ENCODE measurements around the gene SPATS2L. TPM values are rescaled to one million over a fixed set of nuclear protein-coding genes. Genes with fewer than 3 reads are reported as not detected.

SPATS2L gene
- total and polyA plus RNA-seq, 2 experiments from 2014 or later: 118 to 154 TPM

DNA sequence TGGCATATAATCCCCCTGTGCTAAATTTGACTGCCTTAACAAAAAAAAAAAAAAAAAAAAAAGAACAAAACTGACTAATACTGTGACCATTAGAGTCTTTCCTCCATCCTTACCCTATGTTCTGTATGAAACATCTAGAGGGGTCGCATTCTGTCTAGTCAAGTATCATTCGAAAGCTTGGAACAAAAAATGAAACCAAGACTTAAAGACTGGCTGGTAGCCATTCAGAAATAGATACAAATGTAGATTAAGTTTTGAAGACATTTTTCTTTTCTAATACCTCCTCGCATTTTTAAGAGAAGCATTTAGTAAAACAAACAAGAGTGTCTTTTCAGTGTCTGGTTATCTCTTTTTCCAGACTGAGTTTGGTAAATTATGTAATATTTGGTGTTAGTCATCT, 66.7 kb downstream of the SPATS2L start (continued):
- TF ChIP-seq, protein P1, sequence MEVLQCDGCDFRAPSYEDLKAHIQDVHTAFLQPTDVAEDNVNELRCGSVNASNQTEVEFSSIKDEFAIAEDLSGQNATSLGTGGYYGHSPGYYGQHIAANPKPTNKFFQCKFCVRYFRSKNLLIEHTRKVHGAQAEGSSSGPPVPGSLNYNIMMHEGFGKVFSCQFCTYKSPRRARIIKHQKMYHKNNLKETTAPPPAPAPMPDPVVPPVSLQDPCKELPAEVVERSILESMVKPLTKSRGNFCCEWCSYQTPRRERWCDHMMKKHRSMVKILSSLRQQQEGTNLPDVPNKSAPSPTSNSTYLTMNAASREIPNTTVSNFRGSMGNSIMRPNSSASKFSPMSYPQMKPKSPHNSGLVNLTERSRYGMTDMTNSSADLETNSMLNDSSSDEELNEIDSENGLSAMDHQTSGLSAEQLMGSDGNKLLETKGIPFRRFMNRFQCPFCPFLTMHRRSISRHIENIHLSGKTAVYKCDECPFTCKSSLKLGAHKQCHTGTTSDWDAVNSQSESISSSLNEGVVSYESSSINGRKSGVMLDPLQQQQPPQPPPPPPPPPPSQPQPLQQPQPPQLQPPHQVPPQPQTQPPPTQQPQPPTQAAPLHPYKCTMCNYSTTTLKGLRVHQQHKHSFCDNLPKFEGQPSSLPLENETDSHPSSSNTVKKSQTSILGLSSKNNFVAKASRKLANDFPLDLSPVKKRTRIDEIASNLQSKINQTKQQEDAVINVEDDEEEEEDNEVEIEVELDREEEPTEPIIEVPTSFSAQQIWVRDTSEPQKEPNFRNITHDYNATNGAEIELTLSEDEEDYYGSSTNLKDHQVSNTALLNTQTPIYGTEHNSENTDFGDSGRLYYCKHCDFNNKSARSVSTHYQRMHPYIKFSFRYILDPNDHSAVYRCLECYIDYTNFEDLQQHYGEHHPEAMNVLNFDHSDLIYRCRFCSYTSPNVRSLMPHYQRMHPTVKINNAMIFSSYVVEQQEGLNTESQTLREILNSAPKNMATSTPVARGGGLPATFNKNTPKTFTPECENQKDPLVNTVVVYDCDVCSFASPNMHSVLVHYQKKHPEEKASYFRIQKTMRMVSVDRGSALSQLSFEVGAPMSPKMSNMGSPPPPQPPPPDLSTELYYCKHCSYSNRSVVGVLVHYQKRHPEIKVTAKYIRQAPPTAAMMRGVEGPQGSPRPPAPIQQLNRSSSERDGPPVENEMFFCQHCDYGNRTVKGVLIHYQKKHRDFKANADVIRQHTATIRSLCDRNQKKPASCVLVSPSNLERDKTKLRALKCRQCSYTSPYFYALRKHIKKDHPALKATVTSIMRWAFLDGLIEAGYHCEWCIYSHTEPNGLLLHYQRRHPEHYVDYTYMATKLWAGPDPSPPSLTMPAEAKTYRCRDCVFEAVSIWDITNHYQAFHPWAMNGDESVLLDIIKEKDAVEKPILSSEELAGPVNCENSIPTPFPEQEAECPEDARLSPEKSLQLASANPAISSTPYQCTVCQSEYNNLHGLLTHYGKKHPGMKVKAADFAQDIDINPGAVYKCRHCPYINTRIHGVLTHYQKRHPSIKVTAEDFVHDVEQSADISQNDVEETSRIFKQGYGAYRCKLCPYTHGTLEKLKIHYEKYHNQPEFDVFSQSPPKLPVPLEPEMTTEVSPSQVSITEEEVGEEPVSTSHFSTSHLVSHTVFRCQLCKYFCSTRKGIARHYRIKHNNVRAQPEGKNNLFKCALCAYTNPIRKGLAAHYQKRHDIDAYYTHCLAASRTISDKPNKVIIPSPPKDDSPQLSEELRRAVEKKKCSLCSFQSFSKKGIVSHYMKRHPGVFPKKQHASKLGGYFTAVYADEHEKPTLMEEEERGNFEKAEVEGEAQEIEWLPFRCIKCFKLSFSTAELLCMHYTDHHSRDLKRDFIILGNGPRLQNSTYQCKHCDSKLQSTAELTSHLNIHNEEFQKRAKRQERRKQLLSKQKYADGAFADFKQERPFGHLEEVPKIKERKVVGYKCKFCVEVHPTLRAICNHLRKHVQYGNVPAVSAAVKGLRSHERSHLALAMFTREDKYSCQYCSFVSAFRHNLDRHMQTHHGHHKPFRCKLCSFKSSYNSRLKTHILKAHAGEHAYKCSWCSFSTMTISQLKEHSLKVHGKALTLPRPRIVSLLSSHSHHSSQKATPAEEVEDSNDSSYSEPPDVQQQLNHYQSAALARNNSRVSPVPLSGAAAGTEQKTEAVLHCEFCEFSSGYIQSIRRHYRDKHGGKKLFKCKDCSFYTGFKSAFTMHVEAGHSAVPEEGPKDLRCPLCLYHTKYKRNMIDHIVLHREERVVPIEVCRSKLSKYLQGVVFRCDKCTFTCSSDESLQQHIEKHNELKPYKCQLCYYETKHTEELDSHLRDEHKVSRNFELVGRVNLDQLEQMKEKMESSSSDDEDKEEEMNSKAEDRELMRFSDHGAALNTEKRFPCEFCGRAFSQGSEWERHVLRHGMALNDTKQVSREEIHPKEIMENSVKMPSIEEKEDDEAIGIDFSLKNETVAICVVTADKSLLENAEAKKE (CRISPR knock-in tag; IDR thresholded peaks at IDR 0.05): no peak
- TF ChIP-seq, protein P2, sequence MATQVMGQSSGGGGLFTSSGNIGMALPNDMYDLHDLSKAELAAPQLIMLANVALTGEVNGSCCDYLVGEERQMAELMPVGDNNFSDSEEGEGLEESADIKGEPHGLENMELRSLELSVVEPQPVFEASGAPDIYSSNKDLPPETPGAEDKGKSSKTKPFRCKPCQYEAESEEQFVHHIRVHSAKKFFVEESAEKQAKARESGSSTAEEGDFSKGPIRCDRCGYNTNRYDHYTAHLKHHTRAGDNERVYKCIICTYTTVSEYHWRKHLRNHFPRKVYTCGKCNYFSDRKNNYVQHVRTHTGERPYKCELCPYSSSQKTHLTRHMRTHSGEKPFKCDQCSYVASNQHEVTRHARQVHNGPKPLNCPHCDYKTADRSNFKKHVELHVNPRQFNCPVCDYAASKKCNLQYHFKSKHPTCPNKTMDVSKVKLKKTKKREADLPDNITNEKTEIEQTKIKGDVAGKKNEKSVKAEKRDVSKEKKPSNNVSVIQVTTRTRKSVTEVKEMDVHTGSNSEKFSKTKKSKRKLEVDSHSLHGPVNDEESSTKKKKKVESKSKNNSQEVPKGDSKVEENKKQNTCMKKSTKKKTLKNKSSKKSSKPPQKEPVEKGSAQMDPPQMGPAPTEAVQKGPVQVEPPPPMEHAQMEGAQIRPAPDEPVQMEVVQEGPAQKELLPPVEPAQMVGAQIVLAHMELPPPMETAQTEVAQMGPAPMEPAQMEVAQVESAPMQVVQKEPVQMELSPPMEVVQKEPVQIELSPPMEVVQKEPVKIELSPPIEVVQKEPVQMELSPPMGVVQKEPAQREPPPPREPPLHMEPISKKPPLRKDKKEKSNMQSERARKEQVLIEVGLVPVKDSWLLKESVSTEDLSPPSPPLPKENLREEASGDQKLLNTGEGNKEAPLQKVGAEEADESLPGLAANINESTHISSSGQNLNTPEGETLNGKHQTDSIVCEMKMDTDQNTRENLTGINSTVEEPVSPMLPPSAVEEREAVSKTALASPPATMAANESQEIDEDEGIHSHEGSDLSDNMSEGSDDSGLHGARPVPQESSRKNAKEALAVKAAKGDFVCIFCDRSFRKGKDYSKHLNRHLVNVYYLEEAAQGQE (IDR thresholded peaks at IDR 0.05; ENCODE audit: unreplicated experiment): no peak

DNA sequence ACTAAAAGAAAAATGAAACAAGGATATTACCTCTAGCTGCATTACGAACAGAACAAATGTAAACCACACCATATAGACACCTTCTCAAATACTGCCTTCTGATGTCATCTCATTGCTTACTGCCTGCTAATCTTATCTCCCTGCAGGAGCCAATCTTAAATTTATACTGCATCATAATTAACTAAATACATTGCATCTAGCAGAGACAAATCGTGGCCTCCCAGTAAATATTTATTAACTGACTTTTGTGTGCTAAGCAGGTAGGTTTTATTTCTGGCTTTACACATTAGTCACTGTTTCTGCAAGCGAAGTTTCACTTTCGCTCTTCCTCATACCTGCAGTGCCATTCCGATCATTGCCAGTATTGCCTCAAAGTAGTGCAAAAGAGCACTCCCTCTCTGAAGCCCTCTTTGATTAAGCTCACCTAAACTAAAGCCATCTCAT, 67.5 kb downstream of the SPATS2L start:
- Mint-ChIP-seq H3K4me1 (peaks cover 58% of the 10 kb centered on the region), H3K9me3 (no peaks in the 10 kb centered on the region), H3K36me3 (ENCODE audit: low read depth) (peaks cover 7% of the 10 kb centered on the region; the same call in 2 of the 3 replicates), H3K27me3 (ENCODE audit: insufficient read depth, low read depth, poor library complexity) (no peaks in the 10 kb centered on the region), H3K4me3 (no peak overlapping the region), H3K27ac (0 out of 2 replicates have a peak overlapping the region, but pooled peaks have one; percentile 9)
- Histone ChIP-seq H3K4me3 (no peak overlapping the region), H3F3A (replicated peaks; ENCODE audit: low read depth) (no peaks in the 10 kb centered on the region), H3K79me2 (replicated peaks; ENCODE audit: insufficient read depth) (peaks cover 98% of the 10 kb centered on the region), H2AFZ (no peak overlapping the region), H3K4me1 (ENCODE audit: insufficient read depth) (peaks cover 47% of the 10 kb centered on the region), H3K27ac (ENCODE audit: low read depth) (no peak overlapping the region), H3K36me3 (ENCODE audit: insufficient read depth) (no peaks in the 10 kb centered on the region; the same call in 1 of the 2 replicates), H3K4me2 (no peak overlapping the region), H3K27me3 (ENCODE audit: insufficient read depth) (no peaks in the 10 kb centered on the region), H3K9me2 (ENCODE audit: insufficient read depth) (no peaks in the 10 kb centered on the region), H4K20me1 (replicated peaks; ENCODE audit: insufficient read depth) (no peaks in the 10 kb centered on the region)
- ATAC-seq (no peak), DNase-seq (ENCODE audit: low spot score) (no peak)
- no peak for TF ChIP-seq EZH2phosphoT487 (IDR thresholded peaks at IDR 0.05; ENCODE audit: unreplicated experiment)
- no peak for TF ChIP-seq JUNB (IDR thresholded peaks at IDR 0.05; ENCODE audit: unreplicated experiment)
- TF ChIP-seq STAT1 (IDR thresholded peaks at IDR 0.05; ENCODE audit: unreplicated experiment): no peak
- TF ChIP-seq, protein P3, sequence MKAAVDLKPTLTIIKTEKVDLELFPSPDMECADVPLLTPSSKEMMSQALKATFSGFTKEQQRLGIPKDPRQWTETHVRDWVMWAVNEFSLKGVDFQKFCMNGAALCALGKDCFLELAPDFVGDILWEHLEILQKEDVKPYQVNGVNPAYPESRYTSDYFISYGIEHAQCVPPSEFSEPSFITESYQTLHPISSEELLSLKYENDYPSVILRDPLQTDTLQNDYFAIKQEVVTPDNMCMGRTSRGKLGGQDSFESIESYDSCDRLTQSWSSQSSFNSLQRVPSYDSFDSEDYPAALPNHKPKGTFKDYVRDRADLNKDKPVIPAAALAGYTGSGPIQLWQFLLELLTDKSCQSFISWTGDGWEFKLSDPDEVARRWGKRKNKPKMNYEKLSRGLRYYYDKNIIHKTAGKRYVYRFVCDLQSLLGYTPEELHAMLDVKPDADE (IDR thresholded peaks at IDR 0.05): no peak
- no peak for TF ChIP-seq ZNF114 (CRISPR knock-in tag; IDR thresholded peaks at IDR 0.05)
- TF ChIP-seq NANOG (IDR thresholded peaks at IDR 0.05; ENCODE audit: borderline replicate concordance): no peak
- TF ChIP-seq POLR2AphosphoS5 (IDR thresholded peaks at IDR 0.05; ENCODE audit: low read depth): no peak
- no peak for TF ChIP-seq EZH2 (IDR thresholded peaks at IDR 0.05; ENCODE audit: low read depth, unreplicated experiment)
- TF ChIP-seq ZNF331 (CRISPR knock-in tag; IDR thresholded peaks at IDR 0.05; ENCODE audit: low read depth): no peak

All from GM23338 (cell line).